Mesodermal cell (in vitro differentiated cells): ENCODE results near the gene SET.
"Not testable (repeated sequence)": the region's sequence is repeated elsewhere in the genome, so short reads cannot be mapped to it uniquely, and the experiment has no call there.

Experiments
- H3K27ac ChIP-seq: 2 replicates; pipeline ENCODE4 v1.7.0; 2013; ENCODE audit warnings: mild to moderate bottlenecking, low read depth, low read length, moderate library complexity; ENCODE audit not compliant: severe bottlenecking
- H3K36me3 ChIP-seq: 2 replicates; pipeline ENCODE4 v1.7.1; 2013; ENCODE audit warnings: mild to moderate bottlenecking, low read length, moderate library complexity; ENCODE audit not compliant: control insufficient read depth, insufficient read depth
- H3K4me1 ChIP-seq: one replicate; pipeline ENCODE4 v1.7.1; 2013; ENCODE audit warnings: mild to moderate bottlenecking, low read length; ENCODE audit not compliant: insufficient read depth, control insufficient read depth, poor library complexity, severe bottlenecking
- H3K4me3 ChIP-seq: 2 replicates; pipeline ENCODE4 v1.7.0; 2013; ENCODE audit warnings: low read length, control low read depth, mild to moderate bottlenecking; ENCODE audit not compliant: insufficient read depth, poor library complexity, severe bottlenecking; ENCODE audit errors: extremely low read depth
- H3K9me3 ChIP-seq: 2 replicates; pipeline ENCODE4 v1.7.1; 2013; ENCODE audit warnings: mild to moderate bottlenecking, low read length, moderate library complexity; ENCODE audit not compliant: control insufficient read depth
- WGBS, 2 experiments: methylation state at CpG; one replicate each; pipeline ENCODE4 v1.1.5; 2013; ENCODE audit warnings: missing lambda C conversion rate in 2 of 2; ENCODE audit not compliant: insufficient coverage in 2 of 2; 5-methylcytosine and 5-hydroxymethylcytosine counted together

The SET gene

GRCh38 chr9:128689293-128689774 lies 312 bp downstream of the SET start:
- Histone ChIP-seq H3K9me3 (no peaks in the 10 kb centered on the region), H3K4me3 (peak overlapping the region; percentile 55), H3K4me1 (peaks cover 24% of the 10 kb centered on the region), H3K27ac (peak overlapping the region; percentile 91), H3K36me3 (peaks cover 39% of the 10 kb centered on the region)
- 0% methylated on average over 21 to 26 of the region's 80 CpGs for WGBS, 2 experiments

- Histone ChIP-seq H3K27ac (peak overlapping the region; percentile 66), H3K36me3 (peaks cover 43% of the 10 kb centered on the region)
- WGBS, 2 experiments: 1% methylated on average over 43 to 59 of the region's 83 CpGs
These were observed 1.0 kb downstream of the SET start for GRCh38 chr9:128689820-128690683.

GRCh38 chr9:128690684-128691034 lies 1.6 kb downstream of the SET start:
- peaks cover 20% of the 10 kb centered on the region for H3K4me1 ChIP-seq
- peaks cover 46% of the 10 kb centered on the region for H3K36me3 ChIP-seq
- peak overlapping the region; percentile 91 for H3K4me3 ChIP-seq
- 0 to 3% methylated on average over 3 of the region's 5 CpGs for WGBS, 2 experiments
- no peaks in the 10 kb centered on the region for H3K9me3 ChIP-seq
- H3K27ac ChIP-seq: no peak overlapping the region

More at GRCh38 chr9:128689820-128690683, 1.0 kb downstream of the SET start:
- H3K4me3 ChIP-seq: peak overlapping the region; percentile 91
- H3K4me1 ChIP-seq: peaks cover 22% of the 10 kb centered on the region
- no peaks in the 10 kb centered on the region for H3K9me3 ChIP-seq

GRCh38 chr9:128693738-128694137 lies 4.7 kb downstream of the SET start:
- H3K4me1 ChIP-seq: peaks cover 11% of the 10 kb centered on the region
- H3K36me3 ChIP-seq: peaks cover 67% of the 10 kb centered on the region
- 96 to 100% methylated on average over 2 to 3 of the region's 3 CpGs for WGBS, 2 experiments
- not testable (repeated sequence) for H3K9me3 ChIP-seq, H3K4me3 ChIP-seq, H3K27ac ChIP-seq

- no peaks in the 10 kb centered on the region for H3K9me3 ChIP-seq
- WGBS, 2 experiments: 94 to 97% methylated on average over 5 of the region's 6 CpGs
- no peak overlapping the region for H3K27ac ChIP-seq
- H3K4me3 ChIP-seq: no peak overlapping the region
- peaks cover 11% of the 10 kb centered on the region for H3K4me1 ChIP-seq
- peaks cover 67% of the 10 kb centered on the region for H3K36me3 ChIP-seq
These were observed 5.3 kb downstream of the SET start for GRCh38 chr9:128694344-128694743.

GRCh38 chr9:128696923-128697707 lies 8.1 kb downstream of the SET start:
- 84 to 88% methylated on average over 3 to 7 of the region's 8 CpGs for WGBS, 2 experiments
- Histone ChIP-seq H3K27ac (peak overlapping the region; percentile 26), H3K9me3 (no peaks in the 10 kb centered on the region), H3K36me3 (peaks cover 51% of the 10 kb centered on the region), H3K4me3 (no peak overlapping the region), H3K4me1 (peaks cover 11% of the 10 kb centered on the region)

- not testable (repeated sequence) for H3K4me3 ChIP-seq, H3K9me3 ChIP-seq, H3K27ac ChIP-seq
- Histone ChIP-seq H3K4me1 (peaks cover 17% of the 10 kb centered on the region), H3K36me3 (peaks cover 30% of the 10 kb centered on the region)
- 85 to 94% methylated on average over 17 to 28 of the region's 30 CpGs for WGBS, 2 experiments
These were observed 10.2 kb downstream of the SET start for GRCh38 chr9:128699096-128699795.

- Histone ChIP-seq H3K36me3 (peaks cover 22% of the 10 kb centered on the region), H3K27ac (no peak overlapping the region), H3K4me1 (peaks cover 17% of the 10 kb centered on the region), H3K4me3 (no peak overlapping the region), H3K9me3 (no peaks in the 10 kb centered on the region)
- 91 to 94% methylated on average over 7 to 10 of the region's 10 CpGs for WGBS, 2 experiments
These were observed 12.3 kb downstream of the SET start for GRCh38 chr9:128701227-128701854.

- Histone ChIP-seq H3K4me1 (peaks cover 10% of the 10 kb centered on the region), H3K36me3 (peaks cover 22% of the 10 kb centered on the region), H3K4me3 (peak within 1 kb of the TSS; percentile 86), H3K9me3 (no peaks in the 10 kb centered on the region), H3K27ac (peak within 1 kb of the TSS; percentile 73)
- 0% methylated on average over 57 to 58 of the region's 65 CpGs for WGBS, 2 experiments
These were observed 13.5 kb downstream of the SET start, which contains the start of gene PKN3 for GRCh38 chr9:128702445-128702948. PKN3 (plus strand) TSS chr9:128702503; CDS start chr9:128702916, 413 bp downstream.
